HepG2 (cell line): ENCODE data around the gene KLK10. TPM values are rescaled to one million over a fixed set of nuclear protein-coding genes. Genes with fewer than 3 reads are reported as not detected.

Experiments used
- ATAC-seq: fragments of 200-7000 bp; cut with Tn5 transposase; 3 replicates; pipeline ENCODE4 v1.9.1; 2020; ENCODE audit warnings: mild to moderate bottlenecking, moderate library complexity
- BruUV-seq: library from RNA; stranded (reverse); fragments of 400-500 nt; replicated peaks from 2 replicates; lab custom pipeline; 2021; lab: Mats Ljungman, UMichigan
- CTCF ChIA-PET: fragments of 300-600 bp; formaldehyde crosslinking; extraction: SDS; loops from one replicate; lab custom pipeline; 2021; ENCODE audit warnings: low total read pairs, inconsistent platforms, low intra/inter-chr PET ratio; lab: Yijun Ruan, JAX
- POLR2A ChIA-PET: fragments of 350-600 bp; sonication (Branson Sonifier 250); formaldehyde crosslinking; loops from one replicate; lab custom pipeline; 2020; ENCODE audit warnings: antibody characterized with exemption, inconsistent platforms; lab: Yijun Ruan, JAX
- DNase-seq: peaks from one replicate; pipeline ENCODE4 v3.0.0-alpha.2; 2015; ENCODE audit warnings: low spot score
- FAIRE-seq: peaks from 3 replicates; lab custom pipeline; 2011; peaks lifted over from hg19 to GRCh38; lab: Jason Lieb, UNC
- H2AFZ ChIP-seq: one replicate; pipeline ENCODE4 v1.6.1; 2011; ENCODE audit warnings: low read length, inconsistent platforms
- H3K27ac ChIP-seq: fragments of 300-600 bp; 3 replicates; pipeline ENCODE4 v1.8.0; 2011; ENCODE audit warnings: mixed run types, mild to moderate bottlenecking, mixed read lengths, low read length, inconsistent platforms; ENCODE audit not compliant: insufficient read depth; ENCODE audit errors: extremely low read length
- H3K27me3 ChIP-seq, 2 experiments: fragments of 200-600 bp in 1 of 2; 2 replicates in 1 of 2; 3 replicates in 1 of 2; pipeline versions ENCODE4 v1.6.0 to v1.8.0; 2011; ENCODE audit warnings: low read length in 2 of 2, mild to moderate bottlenecking in 2 of 2, moderate library complexity in 2 of 2, inconsistent platforms in 1 of 2; ENCODE audit not compliant: insufficient read depth in 2 of 2, control insufficient read depth in 1 of 2
- H3K36me3 ChIP-seq, 2 experiments: fragments of 200-600 bp in 1 of 2; replicated peaks in 1 of 2; 2 replicates in 1 of 2; 3 replicates in 1 of 2; pipeline versions ENCODE4 v1.5.1 to v1.8.0; 2011; ENCODE audit warnings: low read length in 2 of 2, inconsistent platforms in 1 of 2; ENCODE audit not compliant: insufficient read depth in 2 of 2, control insufficient read depth in 1 of 2
- H3K4me1 ChIP-seq: 2 replicates; pipeline ENCODE4 v1.5.1; 2012; ENCODE audit warnings: low read length, inconsistent platforms; ENCODE audit not compliant: insufficient read depth
- H3K4me2 ChIP-seq: 2 replicates; pipeline ENCODE4 v1.6.0; 2011; ENCODE audit warnings: low read depth, low read length, inconsistent platforms
- H3K4me3 ChIP-seq, 3 experiments: fragments of 200-600 bp in 1 of 3; sonication (generic), shearing (Covaris generic) in 1 of 3; replicated peaks in 1 of 3; 2 replicates each; pipeline ENCODE4 v1.5.1; 2011 to 2016; ENCODE audit warnings: low read length in 3 of 3, inconsistent platforms in 2 of 3, low read depth in 2 of 3, mild to moderate bottlenecking in 2 of 3, control low read depth in 1 of 3, mixed read lengths in 1 of 3; ENCODE audit not compliant: insufficient read depth in 1 of 3
- H3K79me2 ChIP-seq: one replicate; pipeline ENCODE4 v1.6.1; 2011; ENCODE audit warnings: low read length, inconsistent platforms; ENCODE audit not compliant: insufficient read depth
- H3K9ac ChIP-seq: 2 replicates; pipeline ENCODE4 v1.6.0; 2011; ENCODE audit warnings: mild to moderate bottlenecking, low read depth, low read length, inconsistent platforms; ENCODE audit not compliant: insufficient read depth
- H3K9me3 ChIP-seq: 2 replicates; pipeline ENCODE4 v1.5.1; 2012; ENCODE audit warnings: mild to moderate bottlenecking, low read length
- H4K20me1 ChIP-seq: 2 replicates; pipeline ENCODE4 v1.6.0; 2011; ENCODE audit warnings: inconsistent platforms, mild to moderate bottlenecking, low read length, moderate library complexity; ENCODE audit not compliant: insufficient read depth
- CREB1 ChIP-seq, 2 experiments: fragments of 450-650 bp in 1 of 2; IDR thresholded peaks; 2 replicates each; pipeline ENCODE4 v1.6.1; 2016 to 2017; ENCODE audit warnings: control low read depth in 1 of 2, mild to moderate bottlenecking in 1 of 2, missing compliant biosample characterization in 1 of 2, missing genetic modification characterization in 1 of 2
- FOXJ3 ChIP-seq: sonication (generic); formaldehyde crosslinking; IDR thresholded peaks from 2 replicates; pipeline ENCODE4 v1.4.0; 2020; ENCODE audit warnings: missing genetic modification reagents, mild to moderate bottlenecking, borderline replicate concordance
- SALL1 ChIP-seq: sonication (generic); formaldehyde crosslinking; IDR thresholded peaks from 2 replicates; pipeline ENCODE4 v1.8.0; 2022; ENCODE audit warnings: mild to moderate bottlenecking, missing genetic modification reagents
- TOE1 ChIP-seq: sonication (generic); formaldehyde crosslinking; IDR thresholded peaks from 2 replicates; pipeline ENCODE4 v1.4.0; 2020; ENCODE audit warnings: mild to moderate bottlenecking, missing genetic modification reagents
- ZNF101 ChIP-seq: sonication (generic); formaldehyde crosslinking; IDR thresholded peaks from 2 replicates; pipeline ENCODE4 v1.4.0; 2020; ENCODE audit warnings: mild to moderate bottlenecking, low read depth, missing genetic modification reagents, borderline replicate concordance
- ZNF296 ChIP-seq: sonication (generic); formaldehyde crosslinking; conservative IDR thresholded peaks from 2 replicates; pipeline ENCODE4 v1.5.0; 2020; ENCODE audit warnings: mild to moderate bottlenecking, missing genetic modification reagents
- WGBS: methylation state at CpG from one replicate; pipeline ENCODE4 v1.1.6; 2017; ENCODE audit warnings: low lambda C conversion rate; 5-methylcytosine and 5-hydroxymethylcytosine counted together
- in situ Hi-C: cut with HindIII; loops from 2 replicates; pipeline ENCODE4 v1.10.0; 2017; ENCODE audit warnings: low pct_unique_long_range_greater_than_20kb; ENCODE audit not compliant: extremely low pct_ligation_motif_present
- intact Hi-C: fragments of 100-400 bp; cut with micrococcal nuclease; formaldehyde crosslinking; loops from one replicate; pipeline ENCODE4 v1.10.0; 2022; ENCODE audit not compliant: unreplicated experiment
- polyA plus RNA-seq, 8 experiments: library from polyadenylated mRNA; depleted of rRNA in 3 of 8; stranded (reverse) in 7 of 8; unstranded in 1 of 8; fragments of >200 nt; fragmentation: Illumina TruSeq in 4 of 8; extraction: Trizol in 4 of 8; gene quantifications; 2 replicates each; pipeline versions ENCODE4 v1.2.1 to v1.2.3, GENCODE V29; 2011 to 2016; ENCODE audit warnings: low read depth in 4 of 8, missing spikeins in 1 of 8, mixed read lengths in 1 of 8; ENCODE audit not compliant: insufficient read depth in 1 of 8
- total RNA-seq, 5 experiments: library from RNA; depleted of rRNA; stranded (reverse); fragments of >200 nt; fragmentation: Illumina TruSeq; extraction: Trizol; gene quantifications; 2 replicates each; pipeline ENCODE4 v1.2.3, GENCODE V29; 2016; ENCODE audit warnings: low read depth in 1 of 5
- TF ChIP-seq, protein P1 (sequence below): sonication (generic); formaldehyde crosslinking; IDR thresholded peaks from 2 replicates; pipeline ENCODE4 v1.4.0; 2020; ENCODE audit warnings: mild to moderate bottlenecking, missing genetic modification reagents

KLK10 gene
- total and polyA plus RNA-seq, 2 of the 13 experiments (the other 11 are each of a cell fraction or from before 2014, with no cell fraction given): not detected

DNA sequence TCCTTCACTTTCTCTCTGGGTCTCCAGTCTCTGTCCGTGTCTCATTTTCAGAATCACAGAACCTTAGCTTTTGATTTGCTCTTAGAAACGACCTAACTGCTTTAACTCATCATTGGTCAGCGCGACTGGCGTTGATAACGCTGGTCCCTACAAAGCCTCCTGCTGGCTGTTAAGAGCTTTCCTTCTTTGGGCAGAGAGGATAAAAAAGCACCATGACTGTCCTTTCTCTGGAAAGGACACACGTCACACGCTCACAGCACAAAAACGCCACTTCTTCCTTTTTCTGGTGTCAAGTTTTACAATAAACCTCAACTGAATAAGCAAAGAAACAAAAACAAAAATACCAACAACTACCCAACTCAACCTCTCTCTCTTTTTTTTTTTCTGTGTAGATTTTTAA lies 17.0 kb upstream of the KLK10 start:
- peaks cover 0 to 14% of the 10 kb centered on the region in 2 experiments; a peak in 3 of 5 replicates for H3K27me3 ChIP-seq
- no peaks in the 10 kb centered on the region for H3K9me3 ChIP-seq
- DNase-seq (no peak), ATAC-seq (no peak), FAIRE-seq (no peak)
- H4K20me1 ChIP-seq: no peaks in the 10 kb centered on the region
- in situ Hi-C loops: no loop called here
- H3K36me3 ChIP-seq: no peaks in the 10 kb centered on the region
- no peak overlapping the region for H3K4me2 ChIP-seq
- no peak overlapping the region for H3K27ac ChIP-seq
- CTCF ChIA-PET: no interaction called here
- TF ChIP-seq, protein P1, sequence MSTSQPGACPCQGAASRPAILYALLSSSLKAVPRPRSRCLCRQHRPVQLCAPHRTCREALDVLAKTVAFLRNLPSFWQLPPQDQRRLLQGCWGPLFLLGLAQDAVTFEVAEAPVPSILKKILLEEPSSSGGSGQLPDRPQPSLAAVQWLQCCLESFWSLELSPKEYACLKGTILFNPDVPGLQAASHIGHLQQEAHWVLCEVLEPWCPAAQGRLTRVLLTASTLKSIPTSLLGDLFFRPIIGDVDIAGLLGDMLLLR: no peak
- no peak for TF ChIP-seq FOXJ3 (CRISPR knock-in tag)
- TF ChIP-seq SALL1 (CRISPR knock-in tag): no peak
- 0 out of 2 replicates have a peak, but pooled peaks have one; percentile 22 for TF ChIP-seq CREB1 (IDR thresholded peaks at IDR 0.05)
- no peak for TF ChIP-seq CREB1 (CRISPR knock-in tag; IDR thresholded peaks at IDR 0.05)
- TF ChIP-seq ZNF101 (CRISPR knock-in tag): no peak
- TF ChIP-seq ZNF296 (CRISPR knock-in tag): no peak
- no peak overlapping the region for H3K4me3 ChIP-seq
- POLR2A ChIA-PET: no interaction called here
- no peak overlapping the region for H3K9ac ChIP-seq
- intact Hi-C loops: no loop called here
- H3K79me2 ChIP-seq: no peaks in the 10 kb centered on the region
- H3K4me1 ChIP-seq: no peaks in the 10 kb centered on the region
- H2AFZ ChIP-seq: no peak overlapping the region
- 7% methylated on average over 9 of the region's 9 CpGs for WGBS
- BruUV-seq: no TSS peak

DNA sequence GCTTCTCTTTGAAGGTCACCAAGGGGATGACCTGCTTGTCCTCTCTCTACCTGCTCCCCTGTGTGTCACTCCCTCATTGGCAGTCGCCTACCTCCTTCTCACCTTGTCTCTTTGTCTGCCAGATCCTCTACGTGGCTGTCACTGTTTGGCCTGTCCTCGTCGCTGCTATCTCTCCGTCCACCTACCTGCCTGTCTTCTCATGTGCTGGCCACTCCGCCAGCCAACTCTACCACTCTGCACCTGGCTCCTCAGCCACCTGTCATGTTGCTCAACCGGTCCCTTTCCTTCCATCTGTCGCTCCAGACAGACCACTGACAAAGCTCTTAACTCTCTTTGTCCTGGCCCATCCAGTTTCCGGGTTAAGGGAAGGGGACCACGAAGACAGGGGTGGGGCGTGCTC lies 15.2 kb upstream of the KLK10 start, which contains the start of gene KLK12:
Gene KLK12, minus strand, starts transcription at position 299 of the 400 bp plus-strand sequence. CDS start 381 bp downstream, outside the sequence.
- no peak within 1 kb of the TSS for H3K4me3 ChIP-seq
- no peaks in the 10 kb centered on the region for H3K9me3 ChIP-seq
- WGBS: 15% methylated on average over 11 of the region's 11 CpGs
- H4K20me1 ChIP-seq: no peaks in the 10 kb centered on the region
- H3K27me3 ChIP-seq: peaks cover 0 to 14% of the 10 kb centered on the region in 2 experiments; a peak in 4 of 5 replicates
- no peak for TF ChIP-seq TOE1 (CRISPR knock-in tag)
- DNase-seq (no peak), ATAC-seq (no peak), FAIRE-seq (no peak)
- no peak within 1 kb of the TSS for H3K9ac ChIP-seq
- no TSS peak for BruUV-seq
- POLR2A ChIA-PET: no interaction called here
- intact Hi-C loops (no loop called here), in situ Hi-C loops (no loop called here)
- H3K27ac ChIP-seq: no peak within 1 kb of the TSS
- H2AFZ ChIP-seq: no peak within 1 kb of the TSS
- CTCF ChIA-PET: no interaction called here
- no peaks in the 10 kb centered on the region for H3K36me3 ChIP-seq
- no peaks in the 10 kb centered on the region for H3K79me2 ChIP-seq
- no peak within 1 kb of the TSS for H3K4me2 ChIP-seq
- H3K4me1 ChIP-seq: no peaks in the 10 kb centered on the region
